HEK293T (cell line): Measurements from ENCODE around the gene ATP6V0E1.

Source experiments
- CTCF ChIA-PET: fragments of 350-600 bp; formaldehyde crosslinking; extraction: SDS; loops from one replicate; lab custom pipeline; 2021; ENCODE audit warnings: antibody characterized with exemption, inconsistent platforms; lab: Yijun Ruan, JAX
- POLR2A ChIA-PET: fragments of 350-600 bp; formaldehyde crosslinking; extraction: SDS; loops from one replicate; lab custom pipeline; 2020; ENCODE audit warnings: antibody characterized with exemption, inconsistent platforms; lab: Yijun Ruan, JAX
- DNase-seq: peaks from one replicate; pipeline ENCODE4 v3.0.0; 2012; ENCODE audit warnings: mixed read lengths; ENCODE audit errors: extremely low spot score
- ARNT ChIP-seq: fragments of 450-650 bp; IDR thresholded peaks from 2 replicates; pipeline ENCODE4 v1.6.1; 2017; ENCODE audit warnings: mild to moderate bottlenecking
- BHLHE40 ChIP-seq: fragments of 450-650 bp; IDR thresholded peaks from 2 replicates; pipeline ENCODE4 v1.6.1; 2016; ENCODE audit warnings: mild to moderate bottlenecking, moderate library complexity, borderline replicate concordance
- CTBP1 ChIP-seq: fragments of 450-650 bp; IDR thresholded peaks from 2 replicates; pipeline ENCODE4 v1.6.1; 2016; ENCODE audit warnings: borderline replicate concordance
- ELF4 ChIP-seq: fragments of 450-650 bp; IDR thresholded peaks from 2 replicates; pipeline ENCODE4 v1.6.1; 2017; ENCODE audit warnings: antibody characterized with exemption
- FOXA1 ChIP-seq: fragments of 450-650 bp; IDR thresholded peaks from 2 replicates; pipeline ENCODE4 v1.6.1; 2016; ENCODE audit warnings: mild to moderate bottlenecking
- FOXK2 ChIP-seq: fragments of 450-650 bp; IDR thresholded peaks from 2 replicates; pipeline ENCODE4 v1.6.1; 2016; ENCODE audit warnings: mild to moderate bottlenecking
- FOXM1 ChIP-seq: fragments of 450-650 bp; IDR thresholded peaks from 2 replicates; pipeline ENCODE4 v1.6.1; 2017; ENCODE audit warnings: mild to moderate bottlenecking, borderline replicate concordance
- HDGF ChIP-seq: fragments of 450-650 bp; IDR thresholded peaks from 2 replicates; pipeline ENCODE4 v1.6.1; 2017; ENCODE audit warnings: antibody characterized with exemption, borderline replicate concordance
- L3MBTL2 ChIP-seq: fragments of 450-650 bp; conservative IDR thresholded peaks from 2 replicates; pipeline ENCODE4 v1.6.1; 2016; ENCODE audit warnings: mild to moderate bottlenecking
- LEF1 ChIP-seq: fragments of 450-650 bp; IDR thresholded peaks from 2 replicates; pipeline ENCODE4 v1.6.1; 2017; ENCODE audit warnings: mild to moderate bottlenecking, borderline replicate concordance
- NFRKB ChIP-seq: fragments of 450-650 bp; IDR thresholded peaks from 2 replicates; pipeline ENCODE4 v1.6.1; 2016; ENCODE audit warnings: mild to moderate bottlenecking, moderate library complexity
- SP1 ChIP-seq: fragments of 450-650 bp; IDR thresholded peaks from 2 replicates; pipeline ENCODE4 v1.6.1; 2017
- SUZ12 ChIP-seq: fragments of 450-650 bp; IDR thresholded peaks from 2 replicates; pipeline ENCODE4 v1.6.1; 2016; ENCODE audit warnings: mild to moderate bottlenecking
- TARDBP ChIP-seq: fragments of 450-650 bp; IDR thresholded peaks from 2 replicates; pipeline ENCODE4 v1.6.1; 2016
- ZNF384 ChIP-seq: fragments of 450-650 bp; IDR thresholded peaks from 2 replicates; pipeline ENCODE4 v1.6.1; 2016
- TF ChIP-seq, protein P1 (sequence below): fragments of 450-650 bp; IDR thresholded peaks from 2 replicates; pipeline ENCODE4 v1.6.1; 2016

The ATP6V0E1 gene

GRCh38 chr5:172973931-172974330, 9.6 kb upstream of the ATP6V0E1 start:
- POLR2A ChIA-PET: interaction anchor here (0.7 kb wide), 1 partner anchor 259 kb away, joined by 3 read pairs; no protein-coding TSS in a partner anchor
- CTCF ChIA-PET: interaction anchor here (1.5 kb wide), 1 partner anchor 357 kb away, joined by 4 read pairs; no protein-coding TSS in a partner anchor
- TF ChIP-seq ZNF384 (no peak), FOXA1 (no peak), FOXK2 (no peak), LEF1 (no peak)
- DNase-seq: no peak

- ChIA-PET CTCF (no interaction called here), POLR2A (no interaction called here)
- DNase-seq: no peak
- TF ChIP-seq, protein P1, sequence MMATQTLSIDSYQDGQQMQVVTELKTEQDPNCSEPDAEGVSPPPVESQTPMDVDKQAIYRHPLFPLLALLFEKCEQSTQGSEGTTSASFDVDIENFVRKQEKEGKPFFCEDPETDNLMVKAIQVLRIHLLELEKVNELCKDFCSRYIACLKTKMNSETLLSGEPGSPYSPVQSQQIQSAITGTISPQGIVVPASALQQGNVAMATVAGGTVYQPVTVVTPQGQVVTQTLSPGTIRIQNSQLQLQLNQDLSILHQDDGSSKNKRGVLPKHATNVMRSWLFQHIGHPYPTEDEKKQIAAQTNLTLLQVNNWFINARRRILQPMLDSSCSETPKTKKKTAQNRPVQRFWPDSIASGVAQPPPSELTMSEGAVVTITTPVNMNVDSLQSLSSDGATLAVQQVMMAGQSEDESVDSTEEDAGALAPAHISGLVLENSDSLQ: no peak
- TF ChIP-seq L3MBTL2 (no peak), HDGF (no peak), FOXM1 (no peak), CTBP1 (no peak), FOXA1 (no peak), BHLHE40 (no peak), ZNF384 (no peak), SUZ12 (no peak), SP1 (no peak), ARNT (no peak), FOXK2 (no peak), NFRKB (no peak), LEF1 (no peak), TARDBP (no peak), ELF4 (no peak)
Measured at GRCh38 chr5:172975289-172975688, 8.3 kb upstream of the ATP6V0E1 start.

- POLR2A ChIA-PET: no interaction called here
- CTCF ChIA-PET: no interaction called here
- TF ChIP-seq FOXM1 (no peak), ELF4 (no peak), SUZ12 (no peak), ZNF384 (no peak), NFRKB (no peak), FOXA1 (no peak), L3MBTL2 (no peak), LEF1 (no peak), FOXK2 (no peak), SP1 (no peak), BHLHE40 (no peak), HDGF (no peak), CTBP1 (no peak), ARNT (no peak), TARDBP (no peak)
- TF ChIP-seq, protein P1: no peak
- DNase-seq: no peak
Measured at GRCh38 chr5:172979778-172980177, 3.8 kb upstream of the ATP6V0E1 start.

DNA sequence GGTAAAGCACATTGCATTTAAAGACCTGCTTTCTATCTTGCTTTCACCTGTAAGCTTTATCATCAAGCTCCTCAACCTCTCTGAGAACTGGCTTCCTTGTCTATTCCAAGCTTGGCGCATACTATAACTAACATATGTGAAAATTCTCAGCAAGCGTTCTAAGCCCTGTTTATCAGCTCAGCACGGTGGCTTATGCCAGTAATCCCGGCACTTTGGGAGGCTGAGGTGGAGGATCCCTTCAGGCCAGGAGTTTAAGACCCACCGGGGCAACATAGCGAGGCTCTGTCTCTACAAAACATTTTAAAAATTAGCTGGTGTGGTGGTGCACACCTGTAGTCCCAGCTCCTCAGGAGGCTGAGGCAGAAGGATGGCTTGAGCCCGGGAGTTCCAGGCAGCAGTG, 1.6 kb upstream of the ATP6V0E1 start:
- POLR2A ChIA-PET: no interaction called here
- CTCF ChIA-PET: interaction anchor here (0.7 kb wide), 1 partner anchor 11 kb away, joined by 5 read pairs; no protein-coding TSS in a partner anchor
- DNase-seq: no peak
- no peak for TF ChIP-seq FOXA1
- TF ChIP-seq SP1: no peak
- no peak for TF ChIP-seq FOXM1
- no peak for TF ChIP-seq ARNT
- TF ChIP-seq FOXK2: no peak
- TF ChIP-seq, protein P1: no peak
- no peak for TF ChIP-seq BHLHE40
- no peak for TF ChIP-seq ELF4
- TF ChIP-seq TARDBP: no peak
- TF ChIP-seq LEF1: no peak

GRCh38 chr5:172984244-172984953, 828 bp downstream of the ATP6V0E1 start:
- peak; percentile 74 for DNase-seq
- ChIA-PET POLR2A (interaction anchor here (0.7 to 2.1 kb wide), 24 partner anchors 10 to 347 kb away, joined by 3 to 15 read pairs (median 4); partner anchors contain the start of genes RPL26L1 and STC2), CTCF (interaction anchor here (0.6 to 1.3 kb wide), 3 partner anchors 32 to 311 kb away, joined by 3 to 4 read pairs (median 4); no protein-coding TSS in a partner anchor)
- TF ChIP-seq L3MBTL2: peak; percentile 66
- TF ChIP-seq, protein P1: no peak

DNA sequence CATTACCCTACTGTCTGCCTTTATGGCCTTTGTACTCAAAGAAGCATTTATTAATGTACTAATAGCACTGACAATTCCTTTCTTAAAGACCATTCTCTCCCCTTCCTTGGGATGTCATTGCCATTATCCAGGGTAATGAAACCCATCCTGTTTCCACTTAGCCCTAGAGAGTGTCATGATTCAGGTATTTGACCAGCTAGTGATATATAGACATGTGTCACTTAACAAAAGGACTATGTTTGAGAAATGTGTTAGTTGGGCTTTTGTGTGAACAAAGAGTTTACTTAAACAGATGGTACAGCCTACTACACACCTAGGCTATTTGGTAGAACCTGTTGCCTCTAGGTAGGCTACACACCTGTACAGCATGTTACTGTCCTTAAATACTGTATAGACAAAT, 2.0 kb downstream of the ATP6V0E1 start:
- no peak for DNase-seq
- CTCF ChIA-PET: no interaction called here
- TF ChIP-seq SP1 (no peak), SUZ12 (no peak)
- POLR2A ChIA-PET: no interaction called here
